HepG2 (cell line): ENCODE results near the gene ANKRD10. TPM values are rescaled to one million over a fixed set of nuclear protein-coding genes. Genes with fewer than 3 reads are reported as not detected.
"Not testable (repeated sequence)": the region's sequence is repeated elsewhere in the genome, so short reads cannot be mapped to it uniquely, and the experiment has no call there.

Source experiments
- ATAC-seq: fragments of 200-7000 bp; cut with Tn5 transposase; 3 replicates; pipeline ENCODE4 v1.9.1; 2020; ENCODE audit warnings: mild to moderate bottlenecking, moderate library complexity
- BruUV-seq: library from RNA; stranded (reverse); fragments of 400-500 nt; replicated peaks from 2 replicates; lab custom pipeline; 2021; lab: Mats Ljungman, UMichigan
- CTCF ChIA-PET: fragments of 300-600 bp; formaldehyde crosslinking; extraction: SDS; loops from one replicate; lab custom pipeline; 2021; ENCODE audit warnings: low total read pairs, inconsistent platforms, low intra/inter-chr PET ratio; lab: Yijun Ruan, JAX
- POLR2A ChIA-PET: fragments of 350-600 bp; sonication (Branson Sonifier 250); formaldehyde crosslinking; loops from one replicate; lab custom pipeline; 2020; ENCODE audit warnings: antibody characterized with exemption, inconsistent platforms; lab: Yijun Ruan, JAX
- DNase-seq: peaks from one replicate; pipeline ENCODE4 v3.0.0-alpha.2; 2015; ENCODE audit warnings: low spot score
- FAIRE-seq: peaks from 3 replicates; lab custom pipeline; 2011; peaks lifted over from hg19 to GRCh38; lab: Jason Lieb, UNC
- H2AFZ ChIP-seq: one replicate; pipeline ENCODE4 v1.6.1; 2011; ENCODE audit warnings: low read length, inconsistent platforms
- H3K27ac ChIP-seq: fragments of 300-600 bp; 3 replicates; pipeline ENCODE4 v1.8.0; 2011; ENCODE audit warnings: mixed run types, mild to moderate bottlenecking, mixed read lengths, low read length, inconsistent platforms; ENCODE audit not compliant: insufficient read depth; ENCODE audit errors: extremely low read length
- H3K27me3 ChIP-seq, 2 experiments: fragments of 200-600 bp in 1 of 2; 2 replicates in 1 of 2; 3 replicates in 1 of 2; pipeline versions ENCODE4 v1.6.0 to v1.8.0; 2011; ENCODE audit warnings: low read length in 2 of 2, mild to moderate bottlenecking in 2 of 2, moderate library complexity in 2 of 2, inconsistent platforms in 1 of 2; ENCODE audit not compliant: insufficient read depth in 2 of 2, control insufficient read depth in 1 of 2
- H3K36me3 ChIP-seq, 2 experiments: fragments of 200-600 bp in 1 of 2; replicated peaks in 1 of 2; 2 replicates in 1 of 2; 3 replicates in 1 of 2; pipeline versions ENCODE4 v1.5.1 to v1.8.0; 2011; ENCODE audit warnings: low read length in 2 of 2, inconsistent platforms in 1 of 2; ENCODE audit not compliant: insufficient read depth in 2 of 2, control insufficient read depth in 1 of 2
- H3K4me1 ChIP-seq: 2 replicates; pipeline ENCODE4 v1.5.1; 2012; ENCODE audit warnings: low read length, inconsistent platforms; ENCODE audit not compliant: insufficient read depth
- H3K4me2 ChIP-seq: 2 replicates; pipeline ENCODE4 v1.6.0; 2011; ENCODE audit warnings: low read depth, low read length, inconsistent platforms
- H3K4me3 ChIP-seq, 3 experiments: fragments of 200-600 bp in 1 of 3; sonication (generic), shearing (Covaris generic) in 1 of 3; replicated peaks in 1 of 3; 2 replicates each; pipeline ENCODE4 v1.5.1; 2011 to 2016; ENCODE audit warnings: low read length in 3 of 3, inconsistent platforms in 2 of 3, low read depth in 2 of 3, mild to moderate bottlenecking in 2 of 3, control low read depth in 1 of 3, mixed read lengths in 1 of 3; ENCODE audit not compliant: insufficient read depth in 1 of 3
- H3K79me2 ChIP-seq: one replicate; pipeline ENCODE4 v1.6.1; 2011; ENCODE audit warnings: low read length, inconsistent platforms; ENCODE audit not compliant: insufficient read depth
- H3K9ac ChIP-seq: 2 replicates; pipeline ENCODE4 v1.6.0; 2011; ENCODE audit warnings: mild to moderate bottlenecking, low read depth, low read length, inconsistent platforms; ENCODE audit not compliant: insufficient read depth
- H3K9me3 ChIP-seq: 2 replicates; pipeline ENCODE4 v1.5.1; 2012; ENCODE audit warnings: mild to moderate bottlenecking, low read length
- H4K20me1 ChIP-seq: 2 replicates; pipeline ENCODE4 v1.6.0; 2011; ENCODE audit warnings: inconsistent platforms, mild to moderate bottlenecking, low read length, moderate library complexity; ENCODE audit not compliant: insufficient read depth
- ATF7-NPFF ChIP-seq: sonication (generic); formaldehyde crosslinking; IDR thresholded peaks from 2 replicates; pipeline ENCODE4 v1.8.1; 2023; ENCODE audit warnings: mild to moderate bottlenecking, low read depth, missing genetic modification reagents, moderate library complexity
- SETDB1 ChIP-seq: sonication (generic); formaldehyde crosslinking; IDR thresholded peaks from 2 replicates; pipeline ENCODE4 v1.5.1; 2020; ENCODE audit warnings: missing genetic modification reagents, mild to moderate bottlenecking, borderline replicate concordance
- THYN1 ChIP-seq: sonication (generic); formaldehyde crosslinking; IDR thresholded peaks from 2 replicates; pipeline ENCODE4 v1.8.1; 2023; ENCODE audit warnings: low read depth, mild to moderate bottlenecking, moderate library complexity, missing genetic modification reagents, borderline replicate concordance
- ZBTB44 ChIP-seq: sonication (generic); formaldehyde crosslinking; IDR thresholded peaks from 2 replicates; pipeline ENCODE4 v1.4.0; 2020; ENCODE audit warnings: missing genetic modification reagents
- WGBS: methylation state at CpG from one replicate; pipeline ENCODE4 v1.1.6; 2017; ENCODE audit warnings: low lambda C conversion rate; 5-methylcytosine and 5-hydroxymethylcytosine counted together
- in situ Hi-C: cut with HindIII; loops from 2 replicates; pipeline ENCODE4 v1.10.0; 2017; ENCODE audit warnings: low pct_unique_long_range_greater_than_20kb; ENCODE audit not compliant: extremely low pct_ligation_motif_present
- intact Hi-C: fragments of 100-400 bp; cut with micrococcal nuclease; formaldehyde crosslinking; loops from one replicate; pipeline ENCODE4 v1.10.0; 2022; ENCODE audit not compliant: unreplicated experiment
- polyA plus RNA-seq, 8 experiments: library from polyadenylated mRNA; depleted of rRNA in 3 of 8; stranded (reverse) in 7 of 8; unstranded in 1 of 8; fragments of >200 nt; fragmentation: Illumina TruSeq in 4 of 8; extraction: Trizol in 4 of 8; gene quantifications; 2 replicates each; pipeline versions ENCODE4 v1.2.1 to v1.2.3, GENCODE V29; 2011 to 2016; ENCODE audit warnings: low read depth in 4 of 8, missing spikeins in 1 of 8, mixed read lengths in 1 of 8; ENCODE audit not compliant: insufficient read depth in 1 of 8
- total RNA-seq, 5 experiments: library from RNA; depleted of rRNA; stranded (reverse); fragments of >200 nt; fragmentation: Illumina TruSeq; extraction: Trizol; gene quantifications; 2 replicates each; pipeline ENCODE4 v1.2.3, GENCODE V29; 2016; ENCODE audit warnings: low read depth in 1 of 5

Gene ANKRD10
- total and polyA plus RNA-seq, 2 of the 13 experiments (the other 11 are each of a cell fraction or from before 2014, with no cell fraction given): 108 to 115 TPM

- Histone ChIP-seq H3K27me3 (peaks cover 6 to 21% of the 10 kb centered on the region in 2 experiments; a peak in 2 of 5 replicates), H3K27ac (no peak overlapping the region), H3K4me2 (no peak overlapping the region), H3K4me3 (no peak overlapping the region), H3K9me3 (no peaks in the 10 kb centered on the region), H3K4me1 (no peaks in the 10 kb centered on the region), H4K20me1 (no peaks in the 10 kb centered on the region), H2AFZ (no peak overlapping the region), H3K79me2 (no peaks in the 10 kb centered on the region), H3K36me3 (no peaks in the 10 kb centered on the region), H3K9ac (no peak overlapping the region)
- DNase-seq: no peak
- ATAC-seq: no peak
- ChIA-PET CTCF (no interaction called here), POLR2A (no interaction called here)
- no peak for TF ChIP-seq ZBTB44 (CRISPR knock-in tag)
- TF ChIP-seq ATF7-NPFF (CRISPR knock-in tag): no peak
- TF ChIP-seq THYN1 (CRISPR knock-in tag): no peak
- no peak for TF ChIP-seq SETDB1 (CRISPR knock-in tag)
- WGBS: 0% methylated on average over 3 of the region's 12 CpGs
- no TSS peak for BruUV-seq
- FAIRE-seq: no peak
- intact Hi-C loops: loop anchor here (10.0 kb wide), 1 partner anchor 266 kb away; no protein-coding TSS in a partner anchor
- in situ Hi-C loops: loop anchor here (10.0 to 25.0 kb wide), 2 partner anchors 86 to 263 kb away; no protein-coding TSS in a partner anchor
Observed at GRCh38 chr13:110949116-110949515, 34.2 kb upstream of the ANKRD10 start.

- H2AFZ ChIP-seq, FAIRE-seq, H3K36me3 ChIP-seq, H3K9me3 ChIP-seq, DNase-seq, H3K9ac ChIP-seq, CTCF ChIA-PET, ATAC-seq, H3K27ac ChIP-seq, POLR2A ChIA-PET, H3K79me2 ChIP-seq, H3K4me2 ChIP-seq, H4K20me1 ChIP-seq, H3K4me3 ChIP-seq, BruUV-seq, H3K4me1 ChIP-seq: not testable (repeated sequence)
- in situ Hi-C loops: loop anchor here (10.0 to 25.0 kb wide), 2 partner anchors 87 to 265 kb away; no protein-coding TSS in a partner anchor
- peaks cover 6 to 21% of the 10 kb centered on the region in 2 experiments; a peak in 2 of 5 replicates for H3K27me3 ChIP-seq
- WGBS: no CpG with 5 or more reads among the region's 10 CpGs
- intact Hi-C loops: loop anchor here (10.0 kb wide), 1 partner anchor 267 kb away; no protein-coding TSS in a partner anchor
Observed at GRCh38 chr13:110947338-110947737, 32.5 kb upstream of the ANKRD10 start.
